Activated CD4-positive, alpha-beta T cell treated with anti-CD3 and anti-CD28 coated beads, Interleukin-2, amount 10 ng/mL, durations not matched to agents 24 days and 14 days (primary cell): Measurements from ENCODE around the gene RHOG. TPM values are rescaled to one million over a fixed set of nuclear protein-coding genes. Genes with fewer than 3 reads are reported as not detected.

Experiments used
- DNase-seq: peaks from one replicate; pipeline ENCODE4 v3.0.0; 2022
- H3K27ac Mint-ChIP-seq: one replicate; pipeline ENCODE4 v1.8.0; 2022; ENCODE audit warnings: mild to moderate bottlenecking, mixed read lengths
- H3K27me3 Mint-ChIP-seq: one replicate; pipeline ENCODE4 v1.8.0; 2022; ENCODE audit warnings: mixed read lengths
- H3K36me3 Mint-ChIP-seq: one replicate; pipeline ENCODE4 v1.8.0; 2022; ENCODE audit warnings: low read depth, mild to moderate bottlenecking, mixed read lengths
- H3K4me1 Mint-ChIP-seq: one replicate; pipeline ENCODE4 v1.8.0; 2021; ENCODE audit warnings: mixed read lengths
- H3K4me3 Mint-ChIP-seq: one replicate; pipeline ENCODE4 v1.8.0; 2022; ENCODE audit warnings: mild to moderate bottlenecking, moderate library complexity, mixed read lengths
- H3K9me3 Mint-ChIP-seq: one replicate; pipeline ENCODE4 v1.8.0; 2021; ENCODE audit warnings: mixed read lengths
- intact Hi-C: fragments of 100-400 bp; cut with micrococcal nuclease; formaldehyde crosslinking; loops from one replicate; pipeline ENCODE4 v1.15.1; 2023
- total RNA-seq: library from RNA; stranded (reverse); gene quantifications from 2 replicates; pipeline ENCODE4 v1.2.3, GENCODE V29; 2022

RHOG gene
- total RNA-seq, 1 donor from 2014 or later = 174 TPM

GRCh38 chr11:3836903-3837302, 3.9 kb downstream of the RHOG start:
- no peaks in the 10 kb centered on the region for H3K27me3 Mint-ChIP-seq
- peak overlapping the region; percentile 93 for H3K4me3 Mint-ChIP-seq
- peak overlapping the region; percentile 90 for H3K27ac Mint-ChIP-seq
- DNase-seq = peak; percentile 85
- H3K9me3 Mint-ChIP-seq = no peaks in the 10 kb centered on the region
- H3K36me3 Mint-ChIP-seq = peaks cover 66% of the 10 kb centered on the region
- H3K4me1 Mint-ChIP-seq = peaks cover 71% of the 10 kb centered on the region
- intact Hi-C loops = no loop called here

DNA sequence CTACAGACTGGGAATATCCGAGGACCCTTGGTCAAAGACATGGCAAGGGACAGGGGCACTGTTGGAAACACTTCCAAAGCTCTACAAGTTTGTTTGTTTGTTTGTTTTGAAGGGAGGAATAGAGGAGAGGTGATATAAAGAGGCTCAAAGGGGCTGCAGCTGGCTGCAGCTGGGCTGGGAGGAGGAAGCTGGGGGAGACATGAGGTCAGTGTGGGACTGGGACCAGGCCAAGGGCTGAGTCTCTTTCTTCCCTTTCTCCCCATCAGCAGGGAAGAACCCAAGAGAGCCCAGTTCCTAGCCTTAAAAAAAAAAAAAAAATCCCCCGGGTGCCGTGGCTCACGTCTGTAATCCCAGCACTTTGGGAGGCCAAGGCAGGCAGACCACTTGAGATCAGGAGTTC, 5.0 kb downstream of the RHOG start:
- intact Hi-C loops = no loop called here
- Mint-ChIP-seq H3K4me3 (peak overlapping the region; percentile 93), H3K36me3 (peaks cover 77% of the 10 kb centered on the region), H3K4me1 (peaks cover 78% of the 10 kb centered on the region), H3K27me3 (no peaks in the 10 kb centered on the region), H3K9me3 (no peaks in the 10 kb centered on the region), H3K27ac (peak overlapping the region; percentile 85)
- DNase-seq = no peak

- DNase-seq = peak; percentile 72
- peaks cover 83% of the 10 kb centered on the region for H3K4me1 Mint-ChIP-seq
- intact Hi-C loops = no loop called here
- H3K4me3 Mint-ChIP-seq = peak overlapping the region; percentile 93
- H3K27ac Mint-ChIP-seq = peak overlapping the region; percentile 85
- no peaks in the 10 kb centered on the region for H3K27me3 Mint-ChIP-seq
- H3K36me3 Mint-ChIP-seq = peaks cover 81% of the 10 kb centered on the region
- no peaks in the 10 kb centered on the region for H3K9me3 Mint-ChIP-seq
Observed at GRCh38 chr11:3834664-3835461, 5.9 kb downstream of the RHOG start.

DNA sequence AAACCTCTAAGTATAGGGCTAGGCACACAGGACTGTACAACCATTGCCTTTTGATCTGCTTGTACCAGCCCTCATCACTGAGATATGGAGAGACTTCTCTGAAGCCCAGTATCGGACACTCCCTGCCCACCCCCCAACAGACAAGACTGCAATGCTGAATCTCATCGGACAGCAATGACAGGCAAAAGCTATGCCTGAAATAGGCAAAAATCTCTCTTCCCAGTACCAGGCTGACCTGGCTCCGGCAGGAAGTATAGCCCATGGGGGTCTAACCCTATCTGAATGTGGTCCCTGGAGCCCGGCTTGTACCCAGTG, 6.5 kb downstream of the RHOG start:
- H3K4me3 Mint-ChIP-seq = peak overlapping the region; percentile 93
- peak overlapping the region; percentile 85 for H3K27ac Mint-ChIP-seq
- no peaks in the 10 kb centered on the region for H3K27me3 Mint-ChIP-seq
- H3K36me3 Mint-ChIP-seq = peaks cover 80% of the 10 kb centered on the region
- no peaks in the 10 kb centered on the region for H3K9me3 Mint-ChIP-seq
- peaks cover 80% of the 10 kb centered on the region for H3K4me1 Mint-ChIP-seq
- DNase-seq = no peak
- intact Hi-C loops = no loop called here

- peak overlapping the region; percentile 93 for H3K4me3 Mint-ChIP-seq
Observed at GRCh38 chr11:3833449-3833848, 7.3 kb downstream of the RHOG start.

GRCh38 chr11:3832816-3833215, 7.9 kb downstream of the RHOG start:
- intact Hi-C loops = no loop called here
- peak overlapping the region; percentile 30 for H3K27ac Mint-ChIP-seq
- peaks cover 76% of the 10 kb centered on the region for H3K36me3 Mint-ChIP-seq
- H3K4me1 Mint-ChIP-seq = peaks cover 68% of the 10 kb centered on the region
- H3K9me3 Mint-ChIP-seq = no peaks in the 10 kb centered on the region
- H3K4me3 Mint-ChIP-seq = no peak overlapping the region
- H3K27me3 Mint-ChIP-seq = no peaks in the 10 kb centered on the region
- DNase-seq = no peak

More at GRCh38 chr11:3833449-3833848, 7.3 kb downstream of the RHOG start:
- H3K27me3 Mint-ChIP-seq = no peaks in the 10 kb centered on the region
- H3K4me1 Mint-ChIP-seq = peaks cover 73% of the 10 kb centered on the region
- intact Hi-C loops = no loop called here
- no peaks in the 10 kb centered on the region for H3K9me3 Mint-ChIP-seq
- H3K36me3 Mint-ChIP-seq = peaks cover 76% of the 10 kb centered on the region
- peak overlapping the region; percentile 85 for H3K27ac Mint-ChIP-seq
- no peak for DNase-seq

DNA sequence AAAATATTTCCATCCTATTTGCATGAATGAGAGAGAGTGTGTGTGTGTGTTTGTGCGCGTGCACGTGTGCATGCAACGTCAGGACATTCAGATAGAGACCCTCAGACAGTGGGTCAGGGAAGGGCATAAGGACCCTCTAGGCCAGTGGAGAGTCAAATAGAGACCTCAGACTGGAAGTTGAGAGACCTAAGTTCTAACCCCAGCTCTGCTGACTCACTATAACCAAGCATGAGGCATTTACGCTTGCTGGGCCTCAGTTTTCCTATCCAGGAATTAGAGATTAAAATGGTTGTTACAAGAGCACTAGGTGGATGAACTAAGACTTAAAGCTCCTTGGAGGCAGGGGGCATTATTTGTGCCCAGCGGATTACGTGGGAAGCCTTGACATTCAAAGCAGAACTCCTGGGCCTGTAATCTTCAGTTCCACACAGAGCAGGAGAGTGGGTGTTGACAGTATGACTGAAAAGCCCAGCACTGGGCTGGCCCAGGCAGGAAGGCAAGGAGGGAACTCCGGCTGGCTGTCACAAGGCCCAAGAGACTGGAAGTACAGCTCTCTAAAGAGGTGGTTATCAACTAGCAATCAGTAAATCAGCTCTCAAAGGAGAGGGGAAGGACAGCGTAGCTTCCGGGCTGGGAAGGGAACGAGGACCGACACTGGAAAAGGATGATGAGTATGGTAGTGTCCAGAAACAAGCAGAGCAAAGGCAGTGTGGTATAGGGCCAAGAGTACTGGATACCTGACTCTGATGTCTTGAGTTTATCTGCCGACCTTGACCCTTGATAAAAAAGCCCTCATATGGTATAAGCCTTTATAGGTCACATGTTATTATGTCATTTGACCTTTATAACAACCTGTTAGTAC, 9.2 kb downstream of the RHOG start:
- intact Hi-C loops = no loop called here
- peaks cover 65% of the 10 kb centered on the region for H3K4me1 Mint-ChIP-seq
- peak overlapping the region; percentile 49 for H3K4me3 Mint-ChIP-seq
- no peaks in the 10 kb centered on the region for H3K27me3 Mint-ChIP-seq
- no peaks in the 10 kb centered on the region for H3K9me3 Mint-ChIP-seq
- peak overlapping the region; percentile 80 for H3K27ac Mint-ChIP-seq
- peaks cover 82% of the 10 kb centered on the region for H3K36me3 Mint-ChIP-seq
- DNase-seq = no peak

- H3K4me1 Mint-ChIP-seq = peaks cover 65% of the 10 kb centered on the region
- no peaks in the 10 kb centered on the region for H3K9me3 Mint-ChIP-seq
- DNase-seq = no peak
- H3K27me3 Mint-ChIP-seq = no peaks in the 10 kb centered on the region
- H3K27ac Mint-ChIP-seq = peak overlapping the region; percentile 80
- intact Hi-C loops = no loop called here
- H3K36me3 Mint-ChIP-seq = peaks cover 84% of the 10 kb centered on the region
- no peak overlapping the region for H3K4me3 Mint-ChIP-seq
Observed at GRCh38 chr11:3830730-3831129, 10.0 kb downstream of the RHOG start.

- Mint-ChIP-seq H3K36me3 (peaks cover 80% of the 10 kb centered on the region), H3K27ac (peak overlapping the region; percentile 25), H3K4me3 (no peak overlapping the region), H3K9me3 (no peaks in the 10 kb centered on the region), H3K27me3 (no peaks in the 10 kb centered on the region), H3K4me1 (peaks cover 61% of the 10 kb centered on the region)
- intact Hi-C loops = no loop called here
- no peak for DNase-seq
Observed at GRCh38 chr11:3830088-3830487, 10.7 kb downstream of the RHOG start.

- intact Hi-C loops = no loop called here
- H3K27me3 Mint-ChIP-seq = no peaks in the 10 kb centered on the region
- no peak overlapping the region for H3K27ac Mint-ChIP-seq
- H3K4me1 Mint-ChIP-seq = peaks cover 51% of the 10 kb centered on the region
- DNase-seq = no peak
- no peaks in the 10 kb centered on the region for H3K9me3 Mint-ChIP-seq
- no peak overlapping the region for H3K4me3 Mint-ChIP-seq
- H3K36me3 Mint-ChIP-seq = peaks cover 69% of the 10 kb centered on the region
Observed at GRCh38 chr11:3827434-3828186, 13.1 kb downstream of the RHOG start.

DNA sequence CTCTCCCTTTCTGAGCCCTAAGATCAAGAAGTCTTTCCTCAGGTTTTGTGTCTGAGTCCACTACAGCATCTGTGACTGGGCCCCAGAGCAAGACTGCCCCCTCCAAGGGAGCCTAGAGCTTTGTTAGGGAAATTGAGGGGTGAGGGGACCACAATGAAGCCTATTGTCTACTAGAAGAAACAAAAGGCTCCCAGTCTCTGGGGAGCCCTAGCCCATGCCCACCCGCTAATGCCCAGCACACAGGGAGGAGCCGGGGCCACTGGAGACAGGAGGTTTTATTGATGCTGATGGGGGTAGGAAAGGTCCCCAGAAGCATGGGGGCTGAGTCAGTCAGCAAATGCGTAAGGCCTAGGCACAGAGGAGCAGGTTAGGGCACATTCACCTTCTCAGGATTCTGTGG, 14.0 kb downstream of the RHOG start:
- Mint-ChIP-seq H3K4me1 (peaks cover 42% of the 10 kb centered on the region), H3K36me3 (peaks cover 64% of the 10 kb centered on the region), H3K4me3 (no peak overlapping the region), H3K27me3 (no peaks in the 10 kb centered on the region), H3K27ac (peak overlapping the region; percentile 47), H3K9me3 (no peaks in the 10 kb centered on the region)
- DNase-seq = no peak
- intact Hi-C loops = no loop called here

DNA sequence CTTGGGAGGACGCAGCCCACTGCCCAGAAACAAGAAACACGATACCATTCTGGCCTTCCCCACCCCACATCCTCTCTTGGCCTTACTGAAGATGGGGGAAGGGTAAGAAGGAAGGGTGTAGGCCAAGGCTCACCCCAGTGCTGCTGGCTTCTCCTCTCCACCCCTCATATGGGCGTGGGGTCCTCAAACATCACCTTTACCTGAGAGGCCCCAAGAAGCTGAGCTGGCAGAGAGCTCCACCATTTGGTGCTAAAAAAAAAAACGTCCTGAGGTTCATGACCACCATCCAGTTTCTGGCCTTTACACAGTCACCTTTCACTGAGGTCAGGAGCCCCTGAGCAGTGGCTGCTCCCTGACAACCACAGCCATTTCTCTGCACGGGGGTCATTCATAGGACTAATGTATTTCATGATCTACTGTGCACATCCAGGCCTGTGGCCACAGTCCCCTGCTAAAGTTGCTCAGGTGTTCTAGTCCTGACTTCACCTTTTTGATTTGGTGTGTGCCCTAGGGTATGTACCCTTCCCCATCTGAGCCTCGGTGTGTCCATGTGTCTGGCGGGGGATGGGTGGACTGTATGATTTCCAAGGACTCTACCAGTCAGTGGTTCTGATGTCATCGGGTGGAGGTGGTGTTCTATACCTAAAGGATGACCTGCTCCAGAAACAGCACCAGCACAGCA, 15.1 kb downstream of the RHOG start:
- peaks cover 32% of the 10 kb centered on the region for H3K4me1 Mint-ChIP-seq
- no peaks in the 10 kb centered on the region for H3K9me3 Mint-ChIP-seq
- intact Hi-C loops = loop anchor here (2.0 kb wide), 1 partner anchor 15 kb away; the partner anchor contains the start of gene RHOG
- DNase-seq = no peak
- no peaks in the 10 kb centered on the region for H3K27me3 Mint-ChIP-seq
- peak overlapping the region; percentile 47 for H3K27ac Mint-ChIP-seq
- no peak overlapping the region for H3K4me3 Mint-ChIP-seq
- H3K36me3 Mint-ChIP-seq = peaks cover 53% of the 10 kb centered on the region

GRCh38 chr11:3824714-3825472, 15.9 kb downstream of the RHOG start:
- Mint-ChIP-seq H3K9me3 (no peaks in the 10 kb centered on the region), H3K4me3 (no peak overlapping the region), H3K4me1 (peaks cover 27% of the 10 kb centered on the region), H3K36me3 (peaks cover 48% of the 10 kb centered on the region), H3K27me3 (no peaks in the 10 kb centered on the region), H3K27ac (peak overlapping the region; percentile 71)
- intact Hi-C loops = loop anchor here (1.0 to 2.0 kb wide), 2 partner anchors 16 to 247 kb away; partner anchors contain the start of gene RHOG
- peak; percentile 94 for DNase-seq
